ENCODE data around the gene NEMP1. TPM values are rescaled to one million over a fixed set of nuclear protein-coding genes. Genes with fewer than 3 reads are reported as not detected.
"Not testable (repeated sequence)": the region's sequence is repeated elsewhere in the genome, so short reads cannot be mapped to it uniquely, and the experiment has no call there.

Gene NEMP1
- total and polyA plus RNA-seq, 2 of the 13 experiments (the other 11 are each of a cell fraction or from before 2014, with no cell fraction given): 11.4 to 12.9 TPM

DNA sequence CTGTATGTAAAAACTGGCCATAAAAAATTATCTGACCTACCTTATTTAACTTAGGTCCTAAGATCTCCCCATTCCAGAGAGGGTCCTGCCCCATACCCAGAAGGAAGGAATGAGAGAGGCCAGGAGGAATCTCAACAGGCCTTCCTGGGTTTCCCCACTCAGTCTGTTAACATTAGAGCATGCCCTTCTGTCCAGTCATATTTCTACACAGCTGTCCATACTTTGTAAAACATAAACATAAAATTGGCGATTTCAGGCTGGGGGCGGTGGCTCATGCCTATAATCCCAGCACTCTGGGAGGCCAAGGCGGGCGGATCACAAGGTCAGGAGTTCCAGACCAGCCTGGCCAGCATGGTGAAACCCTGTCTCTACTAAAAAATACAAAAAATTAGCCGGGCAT, 56.3 kb downstream of the NEMP1 start:
- H3K9ac ChIP-seq (ENCODE audit: insufficient read depth, low read depth, low read length); in situ Hi-C loops (cut with HindIII; ENCODE audit: extremely low pct_ligation_motif_present, low pct_unique_long_range_greater_than_20kb); H3K4me3 ChIP-seq (replicated peaks in 1 of 3; ENCODE audit: insufficient read depth in 1 of 3, low read depth in 2 of 3, low read length in 3 of 3); H2AFZ ChIP-seq (ENCODE audit: low read length); H3K4me2 ChIP-seq (ENCODE audit: low read depth, low read length); H3K79me2 ChIP-seq (ENCODE audit: insufficient read depth, low read length); POLR2A ChIA-PET; H3K27ac ChIP-seq (ENCODE audit: extremely low read length, insufficient read depth, low read length); H4K20me1 ChIP-seq (ENCODE audit: insufficient read depth, low read length); H3K9me3 ChIP-seq (ENCODE audit: low read length); DNase-seq (ENCODE audit: low spot score); FAIRE-seq; H3K27me3 ChIP-seq (ENCODE audit: control insufficient read depth in 1 of 2, insufficient read depth in 2 of 2, low read length in 2 of 2); intact Hi-C loops (cut with micrococcal nuclease; ENCODE audit: unreplicated experiment); BruUV-seq (replicated peaks); CTCF ChIA-PET (ENCODE audit: low intra/inter-chr PET ratio, low total read pairs); H3K36me3 ChIP-seq (replicated peaks in 1 of 2; ENCODE audit: control insufficient read depth in 1 of 2, insufficient read depth in 2 of 2, low read length in 2 of 2); ATAC-seq: not testable (repeated sequence)
- whole genome bisulfite sequencing (ENCODE audit: low lambda C conversion rate): 66% methylated on average over 3 of the region's 5 CpGs
- peaks cover 21% of the 10 kb centered on the region for H3K4me1 ChIP-seq (ENCODE audit: insufficient read depth, low read length)

- DNase-seq (ENCODE audit: low spot score) (no peak), FAIRE-seq (no peak), ATAC-seq (no peak)
- TF ChIP-seq GPN1 (CRISPR knock-in tag; IDR thresholded peaks at IDR 0.05; ENCODE audit: borderline replicate concordance) (no peak), MAFG (CRISPR knock-in tag; IDR thresholded peaks at IDR 0.05) (no peak), THAP8 (CRISPR knock-in tag; IDR thresholded peaks at IDR 0.05; ENCODE audit: borderline replicate concordance) (no peak), SRSF1 (optimal IDR thresholded peaks at IDR 0.05; ENCODE audit: low read depth, low read length) (no peak), CBFB (CRISPR knock-in tag; IDR thresholded peaks at IDR 0.05) (no peak)
- TF ChIP-seq, protein P1, sequence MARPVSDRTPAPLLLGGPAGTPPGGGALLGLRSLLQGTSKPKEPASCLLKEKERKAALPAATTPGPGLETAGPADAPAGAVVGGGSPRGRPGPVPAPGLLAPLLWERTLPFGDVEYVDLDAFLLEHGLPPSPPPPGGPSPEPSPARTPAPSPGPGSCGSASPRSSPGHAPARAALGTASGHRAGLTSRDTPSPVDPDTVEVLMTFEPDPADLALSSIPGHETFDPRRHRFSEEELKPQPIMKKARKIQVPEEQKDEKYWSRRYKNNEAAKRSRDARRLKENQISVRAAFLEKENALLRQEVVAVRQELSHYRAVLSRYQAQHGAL (CRISPR knock-in tag; IDR thresholded peaks at IDR 0.05; ENCODE audit: not compliant biosample characterization): no peak
- TF ChIP-seq, protein P2, sequence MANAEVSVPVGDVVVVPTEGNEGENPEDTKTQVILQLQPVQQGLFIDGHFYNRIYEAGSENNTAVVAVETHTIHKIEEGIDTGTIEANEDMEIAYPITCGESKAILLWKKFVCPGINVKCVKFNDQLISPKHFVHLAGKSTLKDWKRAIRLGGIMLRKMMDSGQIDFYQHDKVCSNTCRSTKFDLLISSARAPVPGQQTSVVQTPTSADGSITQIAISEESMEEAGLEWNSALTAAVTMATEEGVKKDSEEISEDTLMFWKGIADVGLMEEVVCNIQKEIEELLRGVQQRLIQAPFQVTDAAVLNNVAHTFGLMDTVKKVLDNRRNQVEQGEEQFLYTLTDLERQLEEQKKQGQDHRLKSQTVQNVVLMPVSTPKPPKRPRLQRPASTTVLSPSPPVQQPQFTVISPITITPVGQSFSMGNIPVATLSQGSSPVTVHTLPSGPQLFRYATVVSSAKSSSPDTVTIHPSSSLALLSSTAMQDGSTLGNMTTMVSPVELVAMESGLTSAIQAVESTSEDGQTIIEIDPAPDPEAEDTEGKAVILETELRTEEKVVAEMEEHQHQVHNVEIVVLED (CRISPR knock-in tag; IDR thresholded peaks at IDR 0.05; ENCODE audit: borderline replicate concordance): no peak
- peaks cover 0 to 15% of the 10 kb centered on the region in 2 experiments; a peak in 4 of 5 replicates for H3K27me3 ChIP-seq (ENCODE audit: control insufficient read depth in 1 of 2, insufficient read depth in 2 of 2, low read length in 2 of 2)
- no peak overlapping the region for H2AFZ ChIP-seq (ENCODE audit: low read length)
- H3K9ac ChIP-seq (ENCODE audit: insufficient read depth, low read depth, low read length): no peak overlapping the region
- H3K4me2 ChIP-seq (ENCODE audit: low read depth, low read length): no peak overlapping the region
- H3K79me2 ChIP-seq (ENCODE audit: insufficient read depth, low read length): no peaks in the 10 kb centered on the region
- no TSS peak for BruUV-seq (replicated peaks)
- H3K9me3 ChIP-seq (ENCODE audit: low read length): no peaks in the 10 kb centered on the region
- H3K36me3 ChIP-seq (replicated peaks in 1 of 2; ENCODE audit: control insufficient read depth in 1 of 2, insufficient read depth in 2 of 2, low read length in 2 of 2): no peaks in the 10 kb centered on the region
- no peak overlapping the region for H3K27ac ChIP-seq (ENCODE audit: extremely low read length, insufficient read depth, low read length)
- intact Hi-C loops (cut with micrococcal nuclease; ENCODE audit: unreplicated experiment): no loop called here
- WGBS (ENCODE audit: low lambda C conversion rate): 69% methylated on average over 9 of the region's 9 CpGs
- in situ Hi-C loops (cut with HindIII; ENCODE audit: extremely low pct_ligation_motif_present, low pct_unique_long_range_greater_than_20kb): no loop called here
- no peak overlapping the region for H3K4me3 ChIP-seq (replicated peaks in 1 of 3; ENCODE audit: insufficient read depth in 1 of 3, low read depth in 2 of 3, low read length in 3 of 3)
- POLR2A ChIA-PET: interaction anchor here (0.8 kb wide), 1 partner anchor 91 kb away, joined by 3 read pairs; the partner anchor contains the start of gene STAT6
- H3K4me1 ChIP-seq (ENCODE audit: insufficient read depth, low read length): peaks cover 31% of the 10 kb centered on the region
- H4K20me1 ChIP-seq (ENCODE audit: insufficient read depth, low read length): no peaks in the 10 kb centered on the region
- CTCF ChIA-PET (ENCODE audit: low intra/inter-chr PET ratio, low total read pairs): no interaction called here
These were observed 58.4 kb downstream of the NEMP1 start for GRCh38 chr12:57019983-57020719.

Data from HepG2 (cell line).